Suprapubic skin (tissue), 4 donors: Measurements from ENCODE around the gene CEP295NL. TPM values are rescaled to one million over a fixed set of nuclear protein-coding genes. Genes with fewer than 3 reads are reported as not detected.

ENCODE experiments used
- DNase-seq, 2 donors: peaks; one replicate each; pipeline ENCODE4 v3.0.0-alpha.2; 2019; ENCODE audit warnings: low spot score in 2 of 2
- H3K27ac ChIP-seq: fragments of 200-600 bp; sonication (generic); one replicate; pipeline ENCODE4 v1.5.1; 2019
- H3K27me3 ChIP-seq: fragments of 200-600 bp; sonication (generic); one replicate; pipeline ENCODE4 v1.5.1; 2019
- H3K36me3 ChIP-seq: fragments of 200-600 bp; sonication (generic); one replicate; pipeline ENCODE4 v1.5.1; 2019
- H3K4me1 ChIP-seq: fragments of 200-600 bp; sonication (generic); one replicate; pipeline ENCODE4 v1.5.1; 2019
- H3K4me3 ChIP-seq: fragments of 200-600 bp; sonication (generic); one replicate; pipeline ENCODE4 v1.5.1; 2019; ENCODE audit warnings: mild to moderate bottlenecking
- H3K9me3 ChIP-seq: fragments of 200-600 bp; sonication (generic); one replicate; pipeline ENCODE4 v1.5.1; 2019
- CTCF ChIP-seq, 2 donors: fragments of 200-600 bp in 1 of 2; fragments of 450-650 bp in 1 of 2; sonication (generic) in 1 of 2; IDR thresholded peaks; one replicate each; pipeline ENCODE4 v1.5.1; 2016 to 2019; ENCODE audit warnings: antibody characterized with exemption in 2 of 2, mild to moderate bottlenecking in 1 of 2, moderate library complexity in 1 of 2
- EP300 ChIP-seq: sonication (generic); formaldehyde crosslinking; IDR thresholded peaks from one replicate; pipeline ENCODE4 v1.6.1; 2017; ENCODE audit warnings: antibody characterized with exemption
- POLR2A ChIP-seq, 2 donors: fragments of 450-650 bp; IDR thresholded peaks; one replicate each; pipeline ENCODE4 v1.6.1; 2017; ENCODE audit warnings: antibody characterized with exemption in 2 of 2, mild to moderate bottlenecking in 2 of 2, moderate library complexity in 2 of 2
- POLR2AphosphoS5 ChIP-seq, 3 donors: sonication (generic); formaldehyde crosslinking; IDR thresholded peaks; one replicate each; pipeline ENCODE4 v1.6.1; 2017; ENCODE audit warnings: antibody characterized with exemption in 3 of 3
- WGBS: methylation state at CpG from one replicate; pipeline ENCODE4 v1.1.5; 2018; 5-methylcytosine and 5-hydroxymethylcytosine counted together
- total RNA-seq, 4 donors: library from RNA; depleted of rRNA; stranded (reverse); fragments of >200 nt; gene quantifications; one replicate each; pipeline ENCODE4 v1.1.0, GENCODE V29; 2016

Gene CEP295NL
- total RNA-seq, 4 donors from 2014 or later: 2.4 to 11.1 (median 3.5) TPM

- Histone ChIP-seq H3K9me3 (no peaks in the 10 kb centered on the region), H3K36me3 (no peaks in the 10 kb centered on the region), H3K4me1 (peaks cover 34% of the 10 kb centered on the region), H3K27me3 (no peaks in the 10 kb centered on the region), H3K27ac (no peak overlapping the region), H3K4me3 (no peak overlapping the region)
- WGBS: 88% methylated on average over 4 of the region's 31 CpGs
- TF ChIP-seq POLR2A (IDR thresholded peaks at IDR 0.05) (no peak), CTCF (IDR thresholded peaks at IDR 0.05) (no peak), EP300 (no peak), POLR2AphosphoS5 (IDR thresholded peaks at IDR 0.05) (no peak)
- DNase-seq: no peak
Observed at GRCh38 chr17:78929908-78930775, 27.1 kb upstream of the CEP295NL start.

- no peaks in the 10 kb centered on the region for H3K27me3 ChIP-seq
- WGBS: 35% methylated on average over 24 of the region's 33 CpGs
- peak; percentile 93 to 94 for DNase-seq
- H3K27ac ChIP-seq: peak overlapping the region; percentile 95
- no peaks in the 10 kb centered on the region for H3K36me3 ChIP-seq
- no peak for TF ChIP-seq EP300
- peak in 1 of 2 donors; percentile 37 for TF ChIP-seq POLR2A (IDR thresholded peaks at IDR 0.05)
- peak in 1 of 3 donors; percentile 25 for TF ChIP-seq POLR2AphosphoS5 (IDR thresholded peaks at IDR 0.05)
- TF ChIP-seq CTCF (IDR thresholded peaks at IDR 0.05): no peak
- H3K4me1 ChIP-seq: peaks cover 48% of the 10 kb centered on the region
- peak overlapping the region; percentile 79 for H3K4me3 ChIP-seq
- H3K9me3 ChIP-seq: no peaks in the 10 kb centered on the region
Observed at GRCh38 chr17:78925662-78926555, 22.9 kb upstream of the CEP295NL start.

- Histone ChIP-seq H3K4me3 (peak within 1 kb of the TSS; percentile 79), H3K4me1 (peaks cover 55% of the 10 kb centered on the region), H3K9me3 (no peaks in the 10 kb centered on the region), H3K27ac (peak within 1 kb of the TSS; percentile 95), H3K27me3 (no peaks in the 10 kb centered on the region), H3K36me3 (no peaks in the 10 kb centered on the region)
- WGBS: 0% methylated on average over 10 of the region's 52 CpGs
- peak; percentile 93 to 94 for DNase-seq
- TF ChIP-seq EP300 (no peak), POLR2AphosphoS5 (IDR thresholded peaks at IDR 0.05) (peak in 2 of 3 donors; percentile 33 to 59), POLR2A (IDR thresholded peaks at IDR 0.05) (peak in 1 of 2 donors; percentile 28), CTCF (IDR thresholded peaks at IDR 0.05) (peak in 1 of 2 donors; percentile 38)
Observed at GRCh38 chr17:78925234-78925633, 22.2 kb upstream of the CEP295NL start, which contains the start of gene TIMP2. TIMP2 (minus strand) TSS chr17:78925387; CDS start chr17:78925088, 299 bp downstream.

- H3K4me3 ChIP-seq: peak overlapping the region; percentile 79
- H3K36me3 ChIP-seq: no peaks in the 10 kb centered on the region
- no peak for TF ChIP-seq POLR2A (IDR thresholded peaks at IDR 0.05)
- H3K9me3 ChIP-seq: no peaks in the 10 kb centered on the region
- no peak for DNase-seq
- peaks cover 61% of the 10 kb centered on the region for H3K4me1 ChIP-seq
- WGBS: under 1% methylated on average over 29 of the region's 64 CpGs
- peak overlapping the region; percentile 95 for H3K27ac ChIP-seq
- no peaks in the 10 kb centered on the region for H3K27me3 ChIP-seq
Observed at GRCh38 chr17:78924481-78925151, 21.6 kb upstream of the CEP295NL start.

GRCh38 chr17:78923660-78924453 is 20.9 kb upstream of the CEP295NL start:
- Histone ChIP-seq H3K27ac (peak overlapping the region; percentile 95), H3K4me1 (peaks cover 68% of the 10 kb centered on the region), H3K4me3 (peak overlapping the region; percentile 79), H3K27me3 (no peaks in the 10 kb centered on the region), H3K36me3 (no peaks in the 10 kb centered on the region), H3K9me3 (no peaks in the 10 kb centered on the region)
- TF ChIP-seq CTCF (IDR thresholded peaks at IDR 0.05) (no peak), EP300 (no peak), POLR2AphosphoS5 (IDR thresholded peaks at IDR 0.05) (no peak), POLR2A (IDR thresholded peaks at IDR 0.05) (no peak)
- peak; percentile 79 to 87 for DNase-seq
- 2% methylated on average over 17 of the region's 28 CpGs for WGBS
